ENCODE results near the gene KIAA1614.

Gene KIAA1614

DNA sequence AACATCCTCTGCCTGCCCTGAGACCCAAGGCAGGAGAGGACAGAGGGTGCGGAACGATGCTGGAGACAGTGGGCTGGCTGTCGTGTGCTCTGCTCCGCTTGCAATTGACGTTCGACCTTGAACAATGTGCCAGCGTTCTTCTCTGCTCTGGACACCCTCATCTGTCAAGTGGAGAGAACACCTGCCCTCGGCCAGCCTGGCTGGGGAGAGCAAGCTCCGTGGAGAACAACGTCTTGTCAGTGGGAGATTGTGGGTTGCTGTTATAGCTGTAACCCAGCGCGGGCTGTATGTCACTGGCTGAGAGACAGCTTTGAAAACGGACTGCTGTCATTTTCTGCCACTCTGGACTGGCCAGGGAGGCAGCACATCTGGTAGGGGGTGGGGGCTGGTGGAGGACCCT is 14.7 kb downstream of the KIAA1614 start:
- no peak for DNase-seq

DNA sequence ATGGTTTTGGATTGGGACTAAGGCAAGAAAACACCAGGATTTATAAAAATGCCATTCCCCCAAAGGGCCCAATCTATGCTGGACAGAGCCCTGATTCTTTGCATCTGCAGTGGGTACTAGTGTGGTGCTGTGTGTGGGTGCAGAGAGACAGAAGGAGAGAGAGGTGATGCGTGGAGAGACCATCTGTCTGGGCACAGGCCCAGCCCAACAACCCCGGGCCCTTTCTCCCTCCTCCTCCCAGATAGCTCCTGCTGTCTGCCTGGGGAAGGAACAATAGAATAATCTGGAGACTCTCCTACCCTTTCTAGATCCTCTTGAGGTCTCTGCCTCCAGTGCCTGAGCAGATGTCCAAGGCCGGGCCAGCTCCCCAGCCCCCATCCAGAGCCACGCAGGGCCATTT is 15.1 kb downstream of the KIAA1614 start:
- DNase-seq, result no peak

DNA sequence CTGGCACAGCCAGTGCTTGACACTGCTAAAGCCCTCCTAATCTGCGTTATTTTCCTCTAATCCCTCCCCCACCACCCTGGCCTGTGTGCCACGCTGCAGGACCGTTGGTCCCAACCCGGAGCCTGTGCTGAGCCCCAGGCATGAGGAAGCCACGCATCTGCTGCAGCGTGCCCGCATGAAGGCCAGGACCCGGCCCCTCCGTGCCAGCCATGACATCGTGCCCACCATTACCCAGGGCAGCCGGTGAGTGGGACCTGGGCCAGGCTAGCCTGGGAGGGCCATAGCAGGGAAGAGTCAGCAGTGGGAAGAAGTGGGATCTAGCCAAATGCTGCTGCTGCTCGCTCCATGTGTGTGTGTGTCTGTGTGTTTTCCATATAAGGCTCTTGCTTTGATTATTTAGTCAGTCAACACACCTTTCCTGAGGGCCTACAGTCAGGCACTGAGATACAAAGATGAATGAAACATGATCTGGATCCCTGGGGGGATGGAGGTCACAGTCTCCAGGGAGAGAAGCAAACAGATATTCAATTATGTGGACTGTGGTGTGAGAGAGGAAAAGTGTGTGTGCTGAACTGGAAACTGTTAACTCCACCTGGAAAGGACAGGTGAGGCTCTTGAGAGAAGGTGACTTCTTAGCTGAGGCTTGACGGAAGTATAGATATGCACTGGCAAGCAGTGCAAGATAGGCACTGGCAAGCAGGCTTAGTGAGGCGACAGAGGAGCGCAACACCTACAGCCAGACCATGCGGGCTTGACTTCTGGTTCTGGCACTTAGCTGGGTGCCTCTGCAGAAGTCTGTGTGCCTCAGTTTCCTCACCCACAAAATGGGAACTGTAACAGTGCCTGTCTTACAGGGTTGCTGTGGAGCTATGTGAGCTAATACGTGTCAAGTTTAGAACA is 15.9 kb downstream of the KIAA1614 start:
- DNase-seq, result no peak

GRCh38 chr1:180929389-180929788 is 16.7 kb downstream of the KIAA1614 start:
- DNase-seq, result no peak

DNA sequence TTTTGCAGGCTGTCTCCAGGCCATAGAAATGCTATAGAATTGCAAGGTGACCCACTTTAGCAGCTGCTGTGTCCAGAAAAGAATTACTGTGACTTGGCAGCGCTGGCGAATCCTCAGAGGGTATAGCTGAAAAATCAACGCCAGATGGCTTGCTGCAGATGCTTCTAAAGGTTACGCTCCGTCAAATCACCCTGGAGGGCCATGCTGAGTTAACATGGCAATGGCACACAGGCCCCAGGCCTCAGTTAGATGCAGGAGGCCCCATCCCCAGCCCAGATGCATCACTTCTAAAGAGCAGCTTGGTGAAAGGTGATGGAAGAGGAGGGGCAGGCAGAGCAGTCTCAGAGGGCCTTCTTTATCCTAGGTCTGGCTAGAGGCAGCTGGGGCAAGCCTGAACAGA is 18.0 kb downstream of the KIAA1614 start:
- no peak for DNase-seq

DNA sequence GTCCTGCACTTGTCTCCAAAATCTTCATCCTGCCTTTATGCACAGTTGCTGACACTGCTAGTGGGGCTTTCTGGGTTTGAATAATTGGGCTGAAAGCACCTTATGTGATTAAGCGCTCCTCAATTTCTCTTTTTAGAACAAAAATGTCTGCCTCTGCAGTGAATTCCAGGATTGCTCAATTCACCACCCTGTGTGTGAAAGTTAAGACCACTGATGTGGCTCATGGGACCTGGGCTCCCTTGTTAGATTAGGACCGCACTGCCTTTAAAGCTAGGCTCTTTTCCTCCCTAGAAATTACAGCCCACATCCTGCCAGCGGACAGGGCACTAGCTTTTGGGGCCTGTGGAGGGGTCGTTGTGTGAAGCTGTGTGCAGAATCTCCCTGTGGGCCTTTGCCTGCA is 18.8 kb downstream of the KIAA1614 start:
- DNase-seq, result no peak

DNA sequence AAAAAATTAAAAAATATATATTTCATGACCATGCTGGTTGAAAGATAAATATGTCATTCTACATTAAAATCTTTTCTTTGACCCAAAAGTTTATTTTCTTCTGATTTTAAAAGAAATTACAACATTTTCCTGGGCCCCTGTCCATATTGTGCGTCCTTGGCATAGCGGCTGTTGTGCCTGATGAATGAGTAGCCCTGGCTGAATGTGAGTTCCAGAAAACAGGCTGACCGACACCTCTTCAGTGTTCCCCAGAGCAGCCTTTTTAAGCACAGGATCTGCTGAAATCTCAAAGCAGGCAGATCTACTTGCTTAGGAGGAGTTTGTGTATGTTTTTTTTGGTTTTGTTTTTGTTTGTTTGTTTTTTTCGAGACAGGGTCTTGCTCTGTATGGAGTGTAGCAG is 19.7 kb downstream of the KIAA1614 start:
- no peak for DNase-seq

DNA sequence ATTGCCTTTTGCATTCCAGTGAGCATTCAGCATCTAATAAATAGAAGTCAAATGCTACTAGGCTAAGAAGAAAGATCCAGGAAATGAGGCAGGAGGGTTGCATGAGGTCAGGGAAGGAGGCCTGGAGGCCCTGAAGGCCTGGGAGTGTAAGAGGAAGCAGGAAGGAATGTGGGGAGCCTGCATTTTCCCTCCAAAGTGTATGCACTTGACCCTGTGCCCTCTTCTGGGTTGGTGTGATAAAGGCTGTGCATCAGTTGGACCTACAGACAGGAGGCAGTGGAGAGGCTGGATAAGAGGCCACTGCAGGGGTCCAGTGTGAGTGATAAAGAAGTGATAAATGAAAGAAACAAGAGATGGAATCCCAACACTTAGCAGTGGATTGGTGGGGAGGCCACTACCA is 20.4 kb downstream of the KIAA1614 start:
- no peak for DNase-seq

DNA sequence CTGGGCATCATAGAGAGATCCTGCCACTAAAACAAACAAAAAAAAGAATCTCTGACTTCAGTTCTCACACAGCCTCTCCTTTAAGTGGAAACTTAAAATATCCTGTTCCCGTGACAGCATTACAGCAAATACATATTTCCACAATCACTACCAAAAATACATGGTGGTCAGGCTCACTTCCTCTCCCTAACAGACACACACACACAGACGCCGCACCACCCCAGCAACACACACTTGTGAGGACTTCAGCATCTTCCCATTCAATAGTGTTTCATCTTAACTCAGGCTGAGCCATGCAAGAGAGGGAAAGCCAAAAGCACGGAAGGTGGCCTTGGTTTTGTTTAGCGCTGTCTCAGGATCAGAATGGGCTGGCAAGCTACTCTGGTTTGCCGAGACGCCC is 21.9 kb downstream of the KIAA1614 start:
- no peak for DNase-seq

DNA sequence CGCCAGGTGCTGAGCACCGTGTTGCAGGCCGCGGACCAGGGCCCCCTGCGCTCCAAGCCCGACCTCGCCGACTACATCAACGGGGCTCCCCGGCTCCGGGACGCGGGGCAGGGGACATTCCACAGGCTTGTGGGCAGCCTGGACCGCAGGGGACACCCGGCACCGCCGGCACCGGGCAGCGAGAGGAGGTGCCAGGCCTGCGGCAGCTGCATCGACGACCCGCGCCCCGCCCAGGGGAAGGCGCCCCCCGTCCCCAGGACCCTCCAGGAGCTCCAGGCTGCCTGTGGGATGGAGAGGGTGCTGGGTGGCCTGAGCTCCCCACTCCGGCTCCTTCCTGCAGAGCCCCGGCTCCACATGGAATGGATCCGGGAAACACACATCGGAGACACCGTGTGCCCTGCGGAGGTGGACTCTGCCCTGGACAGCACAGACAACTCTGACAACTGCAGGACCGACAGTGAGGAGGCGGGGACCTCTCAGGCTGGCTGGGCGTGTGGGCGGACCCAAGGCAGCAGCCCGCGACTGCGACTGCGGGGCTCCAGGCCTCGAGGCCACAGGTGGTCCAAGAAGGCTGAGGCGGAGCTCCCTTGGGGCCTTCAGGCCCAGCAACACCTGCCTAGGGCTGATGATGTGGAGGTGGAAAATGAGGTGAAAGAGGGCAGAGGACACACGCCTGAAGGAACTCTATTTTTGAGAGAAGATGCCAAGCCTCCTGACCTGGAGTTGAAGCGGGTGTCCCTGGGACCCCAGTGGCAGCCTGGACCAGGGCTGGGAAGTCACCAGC is 22.8 kb downstream of the KIAA1614 start:
- no peak for DNase-seq

- no peak for DNase-seq
These were observed 23.7 kb downstream of the KIAA1614 start for GRCh38 chr1:180936110-180937011.

DNA sequence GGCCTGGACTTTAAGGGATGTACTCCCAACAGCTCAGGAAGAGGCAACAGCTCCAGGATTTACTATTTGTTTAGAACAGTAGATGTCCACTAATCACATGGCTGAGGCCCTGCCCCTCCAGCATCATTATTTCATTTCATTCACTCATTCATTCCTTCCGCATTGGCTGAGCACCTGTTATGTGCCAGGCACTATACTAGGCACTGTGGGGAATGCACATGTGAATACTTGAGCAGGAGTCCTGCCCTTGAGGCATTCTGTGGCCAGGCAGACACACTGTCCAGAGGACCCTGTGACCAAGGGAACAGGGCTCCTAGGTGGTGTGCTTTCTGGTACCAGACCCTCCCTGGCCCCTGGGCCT is 24.3 kb downstream of the KIAA1614 start:
- DNase-seq, result no peak

GRCh38 chr1:180937624-180938225 is 25.0 kb downstream of the KIAA1614 start:
- no peak for DNase-seq

GRCh38 chr1:180939073-180939710 is 26.5 kb downstream of the KIAA1614 start:
- DNase-seq, result no peak

DNA sequence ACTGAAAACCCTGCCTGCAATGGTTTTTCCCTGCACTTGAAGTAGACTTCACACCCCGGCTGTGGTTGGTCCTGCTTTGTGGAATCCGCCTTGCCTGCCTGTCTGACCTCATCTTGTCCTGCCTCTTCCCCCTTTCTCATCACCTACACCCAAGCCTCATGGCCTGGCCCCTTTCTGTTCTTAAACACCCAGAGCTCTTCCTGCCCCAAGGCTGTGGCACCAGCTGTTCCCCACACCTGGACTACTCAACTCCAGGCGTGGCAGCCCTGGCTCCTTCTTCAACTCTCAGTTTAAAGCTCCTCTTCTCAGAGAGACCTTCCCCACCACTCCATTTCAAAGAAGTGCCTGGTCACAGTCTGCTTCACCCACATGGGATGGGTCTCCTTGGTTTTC is 27.0 kb downstream of the KIAA1614 start:
- DNase-seq, result no peak

DNA sequence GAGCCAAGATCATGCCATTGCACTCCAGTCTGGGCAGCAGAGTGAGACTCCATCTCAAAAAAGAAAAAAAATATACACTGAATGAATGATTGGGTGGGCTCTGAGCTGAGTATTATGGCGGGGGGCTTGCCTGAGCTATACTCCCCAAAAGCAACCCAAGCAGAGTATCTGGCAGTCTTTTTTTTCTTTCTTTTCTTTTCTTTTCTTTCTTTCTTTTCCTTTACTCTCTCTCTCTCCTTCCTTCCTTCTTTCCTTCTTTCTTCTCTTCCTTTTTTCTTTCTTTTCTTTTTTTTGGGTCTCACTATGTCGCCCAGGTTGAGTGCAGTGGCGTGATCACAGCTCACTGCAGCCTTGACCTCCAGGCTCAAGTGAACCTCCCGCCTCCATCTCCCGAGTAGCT is 27.7 kb downstream of the KIAA1614 start:
- DNase-seq, result no peak

DNA sequence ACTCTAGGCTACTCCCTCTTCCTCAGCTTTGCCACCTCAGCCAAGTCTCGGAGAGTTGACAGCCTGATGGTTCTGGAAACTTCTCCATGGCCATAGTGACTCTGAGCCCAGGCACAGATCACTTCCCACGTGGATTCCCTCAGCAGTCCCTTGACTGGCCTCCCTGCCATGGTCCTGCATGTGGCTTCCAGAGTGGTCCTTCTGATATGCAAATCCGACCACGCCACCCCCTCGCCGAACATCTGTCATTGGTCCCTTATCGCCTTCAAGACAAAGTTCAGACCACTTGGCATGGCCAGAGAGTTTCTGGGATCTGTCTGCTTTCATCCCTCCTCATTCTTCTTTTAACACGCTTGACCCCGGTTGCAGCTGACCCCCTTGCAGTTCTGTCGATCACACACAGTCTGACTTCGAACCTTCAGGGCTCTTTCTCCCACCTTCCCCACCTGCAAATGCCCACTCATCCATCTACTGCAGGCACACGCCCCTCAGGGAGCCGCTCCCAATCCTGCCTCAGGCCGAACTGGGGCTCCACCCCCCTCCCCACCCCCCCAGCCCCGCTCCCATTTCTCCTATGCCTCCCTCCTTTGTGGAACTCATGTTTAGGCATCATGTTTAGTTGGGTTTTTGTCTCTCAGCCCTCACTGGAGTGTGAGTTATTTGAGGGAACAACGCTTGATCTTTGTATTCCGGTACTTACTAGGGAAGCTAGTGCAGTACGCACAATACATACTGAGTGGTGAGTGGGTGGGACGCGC is 29.0 kb downstream of the KIAA1614 start:
- DNase-seq, result no peak

DNA sequence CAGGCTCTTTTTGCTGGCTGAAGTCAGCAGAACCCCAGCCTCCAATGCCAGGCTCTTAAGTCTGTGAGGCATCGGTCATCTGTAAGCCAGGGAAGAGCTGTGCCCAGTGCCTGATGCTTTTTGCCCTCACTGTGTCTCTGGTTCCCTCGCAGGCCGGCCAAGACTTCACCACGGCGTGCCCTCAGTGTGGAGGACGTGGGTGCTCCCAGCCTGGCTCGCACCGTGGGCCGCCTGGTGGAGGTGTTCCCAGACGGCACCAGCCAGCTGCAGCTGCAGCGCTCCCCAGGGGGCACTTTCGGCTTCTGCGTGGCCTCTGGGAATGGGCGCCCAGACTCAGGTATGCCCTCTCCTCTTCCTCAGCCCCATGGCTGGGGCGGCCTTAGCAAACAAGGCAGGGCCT is 32.5 kb downstream of the KIAA1614 start:
- DNase-seq, result no peak

GRCh38 chr1:180945551-180945950 is 32.9 kb downstream of the KIAA1614 start:
- DNase-seq, result no peak

DNA sequence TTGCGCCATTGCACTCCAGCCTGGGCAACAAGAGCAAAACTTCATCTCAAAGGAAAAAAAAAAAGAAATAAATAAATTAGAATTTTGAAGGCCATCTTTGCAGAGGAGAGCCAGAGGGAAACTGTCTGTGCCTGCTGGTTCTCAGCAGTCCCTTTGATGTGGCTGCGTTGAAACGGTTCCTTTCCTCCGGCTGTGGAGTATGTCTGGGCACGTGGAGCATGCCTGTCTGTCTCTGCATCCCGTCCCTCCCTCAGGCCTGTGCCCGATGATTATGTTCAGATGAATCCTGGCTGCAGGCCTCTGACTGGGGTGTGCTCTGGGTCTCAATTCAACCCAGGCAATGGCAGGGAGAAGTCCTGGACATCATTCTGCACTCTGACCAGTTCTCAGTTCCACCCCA is 33.4 kb downstream of the KIAA1614 start:
- no peak for DNase-seq

Measured in activated CD4-positive, alpha-beta T cell treated with anti-CD3 and anti-CD28 coated beads for 1 hour (primary cell).